Naive thymus-derived CD8-positive, alpha-beta T cell (primary cell): ENCODE data around the gene ATP13A2. TPM values are rescaled to one million over a fixed set of nuclear protein-coding genes. Genes with fewer than 3 reads are reported as not detected.

Source experiments
- ATAC-seq, 2 donors: fragments of 150-1000 bp; cut with Tn5 transposase in 1 of 2; sonication (Bioruptor Pico), chemical (Tn5 transposase) in 1 of 2; 1 replicate in 1 of 2; 2 replicates in 1 of 2; pipeline ENCODE4 v1.10.0; 2021; ENCODE audit warnings: mild to moderate bottlenecking in 2 of 2, moderate library complexity in 2 of 2
- POLR2A ChIA-PET: fragments of 350-600 bp; sonication (Branson Sonifier 250); formaldehyde crosslinking; loops from one replicate; lab custom pipeline; 2021; ENCODE audit warnings: antibody characterized with exemption; lab: Charles Lee
- DNase-seq, 10 donors: peaks; one replicate each; pipeline versions ENCODE4 v3.0.0 to v3.0.0-alpha.2; 2020 to 2022
- H3K27ac Mint-ChIP-seq, 10 donors: one replicate each; pipeline ENCODE4 v1.8.0; 2020 to 2022; ENCODE audit warnings: mild to moderate bottlenecking in 10 of 10, mixed read lengths in 10 of 10, moderate library complexity in 4 of 10, inconsistent platforms in 1 of 10
- H3K27me3 Mint-ChIP-seq, 5 donors: one replicate each; pipeline ENCODE4 v1.8.0; 2021 to 2022; ENCODE audit warnings: mixed read lengths in 5 of 5
- H3K36me3 Mint-ChIP-seq, 3 donors: one replicate each; pipeline ENCODE4 v1.8.0; 2020 to 2022; ENCODE audit warnings: mixed read lengths in 3 of 3, mild to moderate bottlenecking in 2 of 3, inconsistent platforms in 1 of 3
- H3K4me1 Mint-ChIP-seq, 4 donors: one replicate each; pipeline ENCODE4 v1.8.0; 2021 to 2022; ENCODE audit warnings: mixed read lengths in 4 of 4
- H3K4me3 Mint-ChIP-seq, 10 donors: one replicate each; pipeline ENCODE4 v1.8.0; 2020 to 2022; ENCODE audit warnings: mild to moderate bottlenecking in 10 of 10, mixed read lengths in 10 of 10, moderate library complexity in 6 of 10, inconsistent platforms in 1 of 10
- H3K9me3 Mint-ChIP-seq, 9 donors: one replicate each; pipeline ENCODE4 v1.8.0; 2020 to 2022; ENCODE audit warnings: mixed read lengths in 9 of 9, mild to moderate bottlenecking in 3 of 9, inconsistent platforms in 1 of 9, moderate library complexity in 1 of 9
- polyA plus RNA-seq, 3 donors: library from polyadenylated mRNA; unstranded; fragments of 300-500 nt; fragmentation: Illumina TruSeq; gene quantifications; one replicate each; pipeline ENCODE4 v1.2.3, GENCODE V29; 2021
- total RNA-seq, 8 experiments: library from RNA in 2 of 8; stranded (reverse) in 2 of 8; gene quantifications; one replicate each; pipeline ENCODE4 v1.2.3 and lab custom pipeline; 2021 to 2026

ATP13A2 gene
- total and polyA plus RNA-seq, 5 experiments from 2014 or later, result 21.6 to 44.4 (median 43.7) TPM

GRCh38 chr1:16980473-16981268 lies 31.1 kb downstream of the ATP13A2 start, which contains the start of gene MFAP2:
Gene MFAP2, minus strand, starts transcription at chr1:16980620. Its CDS starts 2,347 bp downstream, at chr1:16978273.
- Mint-ChIP-seq H3K27ac (peak within 1 kb of the TSS in 4 of 10 donors; percentile 28 to 87 (median 58)), H3K36me3 (peaks cover 0 to 12% (median 4%) of the 10 kb centered on the region in 3 donors), H3K27me3 (peaks cover 15 to 32% (median 21%) of the 10 kb centered on the region in 5 donors), H3K4me3 (peak within 1 kb of the TSS; percentile 64 to 93 (median 79)), H3K9me3 (no peaks in the 10 kb centered on the region), H3K4me1 (peaks cover 10 to 13% (median 11%) of the 10 kb centered on the region in 4 donors)
- ATAC-seq, result peak; percentile 39 to 44
- DNase-seq, result no peak
- POLR2A ChIA-PET, result interaction anchor here (0.6 kb wide), 1 partner anchor 24 kb away, joined by 3 read pairs; no protein-coding TSS in a partner anchor

- H3K27ac Mint-ChIP-seq, result no peak overlapping the region
- peak in 1 of 2 donors; percentile 17 for ATAC-seq
- H3K9me3 Mint-ChIP-seq, result no peaks in the 10 kb centered on the region
- H3K36me3 Mint-ChIP-seq, result peaks cover 0 to 5% (median 1%) of the 10 kb centered on the region in 3 donors
- DNase-seq, result no peak
- peaks cover 15 to 32% (median 21%) of the 10 kb centered on the region in 5 donors for H3K27me3 Mint-ChIP-seq
- POLR2A ChIA-PET, result interaction anchor here (0.6 kb wide), 1 partner anchor 25 kb away, joined by 3 read pairs; no protein-coding TSS in a partner anchor
- H3K4me3 Mint-ChIP-seq, result peak overlapping the region in 8 of 10 donors; percentile 19 to 87 (median 38)
- peaks cover 10 to 13% (median 11%) of the 10 kb centered on the region in 4 donors for H3K4me1 Mint-ChIP-seq
Observed at GRCh38 chr1:16979475-16980327, 32.0 kb downstream of the ATP13A2 start.

DNA sequence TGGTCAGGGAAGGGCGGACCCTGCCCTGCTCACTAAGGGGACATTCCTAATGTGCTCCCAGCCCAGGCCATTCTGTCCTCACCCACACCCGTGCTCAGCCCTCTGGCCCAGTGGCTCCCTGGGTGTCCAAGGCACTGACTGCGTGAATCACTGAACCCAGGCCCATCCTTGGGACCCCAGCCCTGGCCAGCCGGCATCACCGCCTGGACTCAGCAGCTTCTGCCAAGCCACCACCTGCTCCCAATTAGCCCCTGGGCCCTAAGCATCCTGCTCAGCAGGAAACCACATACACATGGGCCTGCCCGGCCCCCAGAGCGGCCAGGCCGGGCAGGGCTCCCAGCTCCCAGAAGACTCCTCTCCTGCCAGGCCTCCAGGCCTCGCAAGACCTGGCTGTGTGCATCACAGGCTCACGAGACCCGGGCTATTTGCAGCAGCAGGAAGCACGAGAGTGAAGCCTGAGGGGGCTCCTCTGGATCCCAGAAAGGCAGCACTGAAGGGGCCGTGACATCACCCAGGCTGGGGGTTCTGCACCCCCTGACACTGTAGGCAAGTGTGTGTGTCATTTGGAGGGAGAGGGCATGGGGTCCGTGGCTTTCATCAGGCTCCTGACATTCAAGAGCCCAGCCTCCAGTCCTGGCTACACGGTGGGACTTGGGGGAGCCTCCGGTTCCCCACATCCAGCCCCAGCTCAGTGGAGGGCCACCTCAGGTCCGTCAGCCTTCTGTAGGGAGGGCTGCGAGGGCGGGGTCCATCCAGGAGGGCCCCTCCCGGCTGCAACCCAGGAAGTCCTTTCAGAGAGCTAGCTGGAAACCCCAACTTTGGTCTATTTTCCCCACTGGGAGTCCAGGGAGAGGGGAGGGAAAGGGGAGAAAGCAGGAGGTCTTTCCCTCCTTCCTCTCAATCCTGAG lies 32.9 kb downstream of the ATP13A2 start:
- no peaks in the 10 kb centered on the region for H3K9me3 Mint-ChIP-seq
- POLR2A ChIA-PET, result no interaction called here
- no peak overlapping the region for H3K27ac Mint-ChIP-seq
- peaks cover 10 to 13% (median 11%) of the 10 kb centered on the region in 4 donors for H3K4me1 Mint-ChIP-seq
- peak overlapping the region in 1 of 10 donors; percentile 87 for H3K4me3 Mint-ChIP-seq
- peaks cover 0 to 2% (median 0%) of the 10 kb centered on the region in 3 donors for H3K36me3 Mint-ChIP-seq
- H3K27me3 Mint-ChIP-seq, result peaks cover 15 to 27% (median 21%) of the 10 kb centered on the region in 5 donors
- no peak for DNase-seq
- ATAC-seq, result no peak

GRCh38 chr1:16978139-16978538 lies 33.6 kb downstream of the ATP13A2 start:
- ATAC-seq (no peak), DNase-seq (no peak)
- H3K9me3 Mint-ChIP-seq, result no peaks in the 10 kb centered on the region
- peaks cover 10 to 20% (median 15%) of the 10 kb centered on the region in 5 donors for H3K27me3 Mint-ChIP-seq
- peaks cover 9 to 13% (median 11%) of the 10 kb centered on the region in 4 donors for H3K4me1 Mint-ChIP-seq
- POLR2A ChIA-PET, result no interaction called here
- H3K36me3 Mint-ChIP-seq, result peaks cover 0 to 2% (median 0%) of the 10 kb centered on the region in 3 donors
- peak overlapping the region in 1 of 10 donors; percentile 18 for H3K4me3 Mint-ChIP-seq
- no peak overlapping the region for H3K27ac Mint-ChIP-seq

GRCh38 chr1:16977377-16977776 lies 34.4 kb downstream of the ATP13A2 start:
- ATAC-seq (no peak), DNase-seq (no peak)
- Mint-ChIP-seq H3K36me3 (peaks cover 0 to 2% (median 0%) of the 10 kb centered on the region in 3 donors), H3K9me3 (no peaks in the 10 kb centered on the region), H3K27me3 (peaks cover 8 to 16% (median 11%) of the 10 kb centered on the region in 5 donors), H3K4me3 (no peak overlapping the region), H3K27ac (peak overlapping the region in 2 of 10 donors; percentile 32 to 41), H3K4me1 (peaks cover 8 to 13% (median 11%) of the 10 kb centered on the region in 4 donors)
- POLR2A ChIA-PET, result no interaction called here

DNA sequence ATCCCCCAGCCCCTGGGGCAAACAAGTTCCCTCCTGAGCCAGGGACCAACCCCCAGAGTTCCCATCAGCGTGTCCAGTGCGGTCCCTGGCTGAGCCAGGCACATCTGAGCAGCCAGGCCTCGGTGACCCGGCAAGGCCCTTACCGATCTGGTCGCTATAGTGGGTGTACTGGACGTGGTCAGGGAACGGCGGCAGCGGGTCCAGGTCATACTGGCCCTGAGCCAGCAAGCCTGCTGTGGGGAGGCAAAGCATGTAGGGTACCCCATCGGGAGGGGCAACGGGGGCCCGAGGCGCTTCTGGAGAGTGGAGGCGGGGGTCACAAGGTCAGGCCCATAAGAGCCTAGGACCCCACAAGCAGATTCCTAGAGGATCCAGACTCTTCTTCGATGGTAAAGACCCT lies 34.8 kb downstream of the ATP13A2 start:
- H3K9me3 Mint-ChIP-seq, result no peaks in the 10 kb centered on the region
- no peak overlapping the region for H3K4me3 Mint-ChIP-seq
- H3K4me1 Mint-ChIP-seq, result peaks cover 8 to 13% (median 11%) of the 10 kb centered on the region in 4 donors
- H3K27ac Mint-ChIP-seq, result peak overlapping the region in 1 of 10 donors; percentile 43
- peaks cover 8 to 14% (median 11%) of the 10 kb centered on the region in 5 donors for H3K27me3 Mint-ChIP-seq
- H3K36me3 Mint-ChIP-seq, result peaks cover 0 to 2% (median 0%) of the 10 kb centered on the region in 3 donors
- DNase-seq, result no peak
- no peak for ATAC-seq
- POLR2A ChIA-PET, result no interaction called here

GRCh38 chr1:16975838-16976237 lies 35.9 kb downstream of the ATP13A2 start:
- H3K27ac Mint-ChIP-seq, result peak overlapping the region in 3 of 10 donors; percentile 19 to 91 (median 60)
- H3K9me3 Mint-ChIP-seq, result no peaks in the 10 kb centered on the region
- peaks cover 2 to 5% (median 2%) of the 10 kb centered on the region in 5 donors for H3K27me3 Mint-ChIP-seq
- no peak for ATAC-seq
- H3K4me3 Mint-ChIP-seq, result no peak overlapping the region
- POLR2A ChIA-PET, result interaction anchor here (0.5 to 0.7 kb wide), 2 partner anchors 12 to 32 kb away, joined by 3 read pairs; no protein-coding TSS in a partner anchor
- no peak for DNase-seq
- peaks cover 0 to under 1% (median 0%) of the 10 kb centered on the region in 3 donors for H3K36me3 Mint-ChIP-seq
- peaks cover under 1 to 5% (median 3%) of the 10 kb centered on the region in 4 donors for H3K4me1 Mint-ChIP-seq

DNA sequence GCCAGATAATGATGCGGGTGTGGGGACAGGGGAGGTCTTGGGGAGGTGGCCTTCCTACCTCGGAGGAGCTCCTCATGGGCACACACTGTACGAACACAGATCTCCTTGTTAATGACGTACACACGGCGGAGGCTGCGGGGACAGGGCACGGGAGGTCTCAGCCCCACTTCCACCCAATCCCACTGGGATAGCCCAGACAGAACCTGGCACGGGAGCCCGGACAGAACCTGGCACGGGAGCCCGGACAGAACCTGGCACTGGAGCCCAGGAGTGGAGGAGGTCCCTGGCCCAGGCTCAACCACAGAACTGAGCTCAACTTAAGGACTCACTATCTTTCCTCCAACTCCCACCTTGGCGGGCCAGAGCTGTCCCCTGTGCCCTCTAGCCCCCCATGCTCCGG lies 36.5 kb downstream of the ATP13A2 start:
- H3K27ac Mint-ChIP-seq, result peak overlapping the region in 1 of 10 donors; percentile 11

DNA sequence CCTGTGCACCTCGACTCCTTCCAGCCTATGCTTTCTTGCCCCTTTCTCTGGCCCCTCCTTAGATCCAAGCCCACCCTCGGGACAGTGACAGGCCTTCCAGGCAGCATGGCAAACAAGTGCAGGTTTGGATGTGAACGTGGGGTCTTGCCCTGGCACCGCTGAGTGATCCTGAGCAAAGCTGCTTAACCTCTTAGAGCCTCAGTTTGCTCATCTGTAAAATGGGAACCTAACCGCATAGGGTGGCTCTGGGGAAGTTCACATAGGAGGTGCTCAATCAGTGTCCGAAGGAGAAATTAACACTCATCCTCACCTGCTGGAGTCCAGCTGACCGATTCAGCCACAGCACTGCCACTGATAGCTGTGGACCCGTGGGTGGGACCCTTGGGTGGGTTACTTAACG lies 38.5 kb downstream of the ATP13A2 start:
- Mint-ChIP-seq H3K36me3 (no peaks in the 10 kb centered on the region), H3K4me3 (no peak overlapping the region), H3K27ac (peak overlapping the region in 1 of 10 donors; percentile 76), H3K27me3 (no peaks in the 10 kb centered on the region), H3K9me3 (no peaks in the 10 kb centered on the region), H3K4me1 (no peaks in the 10 kb centered on the region)
- no peak for ATAC-seq
- DNase-seq, result no peak
- POLR2A ChIA-PET, result no interaction called here

More for the DNA sequence above, 36.5 kb downstream of the ATP13A2 start:
- DNase-seq (no peak), ATAC-seq (no peak)
- Mint-ChIP-seq H3K4me3 (no peak overlapping the region), H3K4me1 (peaks cover 0 to 3% (median 0%) of the 10 kb centered on the region in 4 donors), H3K9me3 (no peaks in the 10 kb centered on the region), H3K27me3 (no peaks in the 10 kb centered on the region), H3K36me3 (no peaks in the 10 kb centered on the region)
- POLR2A ChIA-PET, result interaction anchor here (0.7 kb wide), 1 partner anchor 31 kb away, joined by 3 read pairs; no protein-coding TSS in a partner anchor

GRCh38 chr1:16972189-16972895 lies 39.4 kb downstream of the ATP13A2 start:
- no peak for ATAC-seq
- Mint-ChIP-seq H3K27me3 (no peaks in the 10 kb centered on the region), H3K27ac (peak overlapping the region in 1 of 10 donors; percentile 76), H3K36me3 (no peaks in the 10 kb centered on the region), H3K4me1 (no peaks in the 10 kb centered on the region), H3K4me3 (no peak overlapping the region), H3K9me3 (no peaks in the 10 kb centered on the region)
- POLR2A ChIA-PET, result no interaction called here
- no peak for DNase-seq
